HepG2 (cell line): ENCODE data around the gene SPHK1. TPM values are rescaled to one million over a fixed set of nuclear protein-coding genes. Genes with fewer than 3 reads are reported as not detected.
A peak's percentile ranks its signal among the peaks of the same experiment; 100 is the strongest.

ENCODE experiments used
- CBX1 ChIP-seq: IDR thresholded peaks from one replicate; pipeline ENCODE4 v1.6.1; 2016; ENCODE audit warnings: antibody characterized with exemption, low read depth
- ESRRA ChIP-seq: sonication (generic); formaldehyde crosslinking; IDR thresholded peaks from 2 replicates; pipeline ENCODE4 v1.5.1; 2020; ENCODE audit warnings: mild to moderate bottlenecking, low read depth, missing genetic modification reagents
- FOXJ3 ChIP-seq: sonication (generic); formaldehyde crosslinking; IDR thresholded peaks from 2 replicates; pipeline ENCODE4 v1.4.0; 2020; ENCODE audit warnings: missing genetic modification reagents, mild to moderate bottlenecking, borderline replicate concordance
- HES4 ChIP-seq: sonication (generic); formaldehyde crosslinking; IDR thresholded peaks from 2 replicates; pipeline ENCODE4 v1.9.0; 2021; ENCODE audit warnings: mild to moderate bottlenecking, missing genetic modification reagents, borderline replicate concordance
- NKX3-1 ChIP-seq: sonication (generic); formaldehyde crosslinking; IDR thresholded peaks from 2 replicates; pipeline ENCODE4 v1.5.0; 2020; ENCODE audit warnings: missing genetic modification reagents
- PAF1 ChIP-seq: IDR thresholded peaks from 2 replicates; pipeline ENCODE4 v1.6.1; 2016; ENCODE audit warnings: missing genetic modification reagents, missing compliant biosample characterization
- SALL2 ChIP-seq: sonication (generic); formaldehyde crosslinking; IDR thresholded peaks from 2 replicates; pipeline ENCODE4 v1.8.1; 2023; ENCODE audit warnings: mild to moderate bottlenecking, missing genetic modification reagents, inconsistent platforms
- SAP130 ChIP-seq: IDR thresholded peaks from 2 replicates; pipeline ENCODE4 v1.6.1; 2016; ENCODE audit warnings: low read depth
- SATB2 ChIP-seq: sonication (generic); formaldehyde crosslinking; IDR thresholded peaks from 2 replicates; pipeline ENCODE4 v1.5.0; 2020; ENCODE audit warnings: missing genetic modification reagents
- SMAD3 ChIP-seq: sonication (generic); formaldehyde crosslinking; IDR thresholded peaks from 2 replicates; pipeline ENCODE4 v1.4.0; 2020; ENCODE audit warnings: missing genetic modification reagents
- SP5 ChIP-seq: IDR thresholded peaks from 2 replicates; pipeline ENCODE4 v1.6.1; 2016; ENCODE audit warnings: low read depth, borderline replicate concordance
- TCF12 ChIP-seq, 2 experiments: fragments of 450-650 bp in 1 of 2; sonication (generic) in 1 of 2; formaldehyde crosslinking in 1 of 2; IDR thresholded peaks; 2 replicates each; pipeline versions ENCODE4 v1.6.1 to v1.8.0; 2017 to 2022; ENCODE audit warnings: antibody characterized with exemption in 1 of 2, mild to moderate bottlenecking in 1 of 2, missing genetic modification reagents in 1 of 2, moderate library complexity in 1 of 2
- TEAD2 ChIP-seq: sonication (generic); formaldehyde crosslinking; IDR thresholded peaks from 2 replicates; pipeline ENCODE4 v1.9.0; 2021; ENCODE audit warnings: missing genetic modification reagents
- ZFP36L2 ChIP-seq: sonication (generic); formaldehyde crosslinking; IDR thresholded peaks from 2 replicates; pipeline ENCODE4 v1.4.0; 2020; ENCODE audit warnings: missing genetic modification reagents
- ZNF326 ChIP-seq: sonication (generic); formaldehyde crosslinking; IDR thresholded peaks from 2 replicates; pipeline ENCODE4 v1.4.0; 2020; ENCODE audit warnings: missing genetic modification reagents, borderline replicate concordance
- ZNF451 ChIP-seq: sonication (generic); formaldehyde crosslinking; IDR thresholded peaks from 2 replicates; pipeline ENCODE4 v1.5.0; 2020; ENCODE audit warnings: mild to moderate bottlenecking, missing genetic modification reagents
- ZNF468 ChIP-seq: sonication (generic); formaldehyde crosslinking; IDR thresholded peaks from 2 replicates; pipeline ENCODE4 v1.8.0; 2022; ENCODE audit warnings: mild to moderate bottlenecking, moderate library complexity, missing genetic modification reagents
- ZNF660 ChIP-seq: sonication (generic); formaldehyde crosslinking; IDR thresholded peaks from 2 replicates; pipeline ENCODE4 v1.5.1; 2020; ENCODE audit warnings: mild to moderate bottlenecking, low read depth, missing genetic modification reagents, borderline replicate concordance
- ZNF775 ChIP-seq: sonication (generic); formaldehyde crosslinking; IDR thresholded peaks from 2 replicates; pipeline ENCODE4 v1.4.0; 2020; ENCODE audit warnings: missing genetic modification reagents, mild to moderate bottlenecking, moderate library complexity, borderline replicate concordance
- polyA plus RNA-seq, 8 experiments: library from polyadenylated mRNA; depleted of rRNA in 3 of 8; stranded (reverse) in 7 of 8; unstranded in 1 of 8; fragments of >200 nt; fragmentation: Illumina TruSeq in 4 of 8; extraction: Trizol in 4 of 8; gene quantifications; 2 replicates each; pipeline versions ENCODE4 v1.2.1 to v1.2.3, GENCODE V29; 2011 to 2016; ENCODE audit warnings: low read depth in 4 of 8, missing spikeins in 1 of 8, mixed read lengths in 1 of 8; ENCODE audit not compliant: insufficient read depth in 1 of 8
- total RNA-seq, 5 experiments: library from RNA; depleted of rRNA; stranded (reverse); fragments of >200 nt; fragmentation: Illumina TruSeq; extraction: Trizol; gene quantifications; 2 replicates each; pipeline ENCODE4 v1.2.3, GENCODE V29; 2016; ENCODE audit warnings: low read depth in 1 of 5
- TF ChIP-seq, protein P1 (sequence below): IDR thresholded peaks from 2 replicates; pipeline ENCODE4 v1.6.1; 2016; ENCODE audit warnings: missing compliant biosample characterization, missing genetic modification reagents, borderline replicate concordance
- TF ChIP-seq, protein P2 (sequence below): IDR thresholded peaks from 2 replicates; pipeline ENCODE4 v1.6.1; 2016; ENCODE audit warnings: mild to moderate bottlenecking, missing biosample characterization, missing genetic modification reagents
- TF ChIP-seq, protein P3 (sequence below): sonication (generic); formaldehyde crosslinking; IDR thresholded peaks from 2 replicates; pipeline ENCODE4 v1.9.0; 2021; ENCODE audit warnings: missing genetic modification reagents, borderline replicate concordance
- TF ChIP-seq, protein P4 (sequence below): IDR thresholded peaks from 2 replicates; pipeline ENCODE4 v1.6.1; 2012; ENCODE audit warnings: low read depth, low read length, improper control_type of control experiment
- TF ChIP-seq, protein P5 (sequence below): sonication (generic); formaldehyde crosslinking; IDR thresholded peaks from 2 replicates; pipeline ENCODE4 v1.8.0; 2022; ENCODE audit warnings: low read depth, missing genetic modification reagents

The SPHK1 gene
- total and polyA plus RNA-seq, 2 of the 13 experiments (the other 11 are each of a cell fraction or from before 2014, with no cell fraction given), result 129 to 160 TPM

DNA sequence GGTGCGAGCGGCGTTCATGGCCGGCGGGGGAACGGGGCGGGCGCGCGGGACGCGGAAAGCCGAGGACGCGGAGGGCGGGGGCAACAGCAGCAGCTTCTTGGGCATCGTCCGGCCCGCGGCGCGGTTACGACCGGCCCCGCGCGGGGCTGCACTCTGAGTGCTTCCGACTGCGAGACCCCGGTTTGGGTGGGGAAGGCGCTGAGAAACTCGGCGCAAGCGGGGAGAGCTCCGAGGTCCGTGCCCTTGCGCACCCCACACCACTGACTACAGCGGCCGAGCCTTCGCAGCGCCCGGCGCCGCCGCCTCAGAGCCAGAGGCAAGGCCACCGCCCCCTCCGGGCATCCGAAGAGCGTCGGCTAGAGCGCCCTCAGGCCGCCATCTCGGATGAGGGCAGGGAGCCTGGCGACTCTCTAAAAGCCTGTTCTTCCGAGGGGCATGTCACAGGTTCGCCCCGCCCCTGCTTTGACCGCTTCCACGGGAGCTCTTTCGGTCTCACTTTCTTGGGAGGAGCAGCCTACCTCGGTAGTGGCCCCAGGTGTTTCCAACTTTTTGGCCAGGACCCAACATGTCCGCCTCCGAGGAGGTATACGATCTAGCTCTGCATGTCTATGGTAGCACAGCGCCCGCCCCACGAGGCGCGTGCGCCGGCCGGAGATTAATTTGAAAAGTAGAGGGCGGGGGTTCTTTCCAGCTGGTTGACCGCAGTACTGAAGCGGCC is 30.7 kb upstream of the SPHK1 start, which contains the start of gene PRPSAP1 (continued):
- TF ChIP-seq, protein P1, sequence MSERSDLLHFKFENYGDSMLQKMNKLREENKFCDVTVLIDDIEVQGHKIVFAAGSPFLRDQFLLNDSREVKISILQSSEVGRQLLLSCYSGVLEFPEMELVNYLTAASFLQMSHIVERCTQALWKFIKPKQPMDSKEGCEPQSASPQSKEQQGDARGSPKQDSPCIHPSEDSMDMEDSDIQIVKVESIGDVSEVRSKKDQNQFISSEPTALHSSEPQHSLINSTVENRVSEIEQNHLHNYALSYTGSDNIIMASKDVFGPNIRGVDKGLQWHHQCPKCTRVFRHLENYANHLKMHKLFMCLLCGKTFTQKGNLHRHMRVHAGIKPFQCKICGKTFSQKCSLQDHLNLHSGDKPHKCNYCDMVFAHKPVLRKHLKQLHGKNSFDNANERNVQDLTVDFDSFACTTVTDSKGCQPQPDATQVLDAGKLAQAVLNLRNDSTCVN (CRISPR knock-in tag), result peak; percentile 76
- peak; percentile 88; the same call in 1 of the 2 replicates for TF ChIP-seq SMAD3 (CRISPR knock-in tag)
- TF ChIP-seq, protein P2, sequence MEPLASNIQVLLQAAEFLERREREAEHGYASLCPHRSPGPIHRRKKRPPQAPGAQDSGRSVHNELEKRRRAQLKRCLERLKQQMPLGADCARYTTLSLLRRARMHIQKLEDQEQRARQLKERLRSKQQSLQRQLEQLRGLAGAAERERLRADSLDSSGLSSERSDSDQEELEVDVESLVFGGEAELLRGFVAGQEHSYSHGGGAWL (CRISPR knock-in tag), result peak; percentile 93
- TF ChIP-seq TCF12 (IDR thresholded peaks at IDR 0.05), result no peak
- 0 out of 2 replicates have a peak, but pooled peaks have one; percentile 56 for TF ChIP-seq TCF12 (CRISPR knock-in tag; IDR thresholded peaks at IDR 0.05)
- peak; percentile 89 for TF ChIP-seq HES4 (CRISPR knock-in tag)
- TF ChIP-seq, protein P3, sequence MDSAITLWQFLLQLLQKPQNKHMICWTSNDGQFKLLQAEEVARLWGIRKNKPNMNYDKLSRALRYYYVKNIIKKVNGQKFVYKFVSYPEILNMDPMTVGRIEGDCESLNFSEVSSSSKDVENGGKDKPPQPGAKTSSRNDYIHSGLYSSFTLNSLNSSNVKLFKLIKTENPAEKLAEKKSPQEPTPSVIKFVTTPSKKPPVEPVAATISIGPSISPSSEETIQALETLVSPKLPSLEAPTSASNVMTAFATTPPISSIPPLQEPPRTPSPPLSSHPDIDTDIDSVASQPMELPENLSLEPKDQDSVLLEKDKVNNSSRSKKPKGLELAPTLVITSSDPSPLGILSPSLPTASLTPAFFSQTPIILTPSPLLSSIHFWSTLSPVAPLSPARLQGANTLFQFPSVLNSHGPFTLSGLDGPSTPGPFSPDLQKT (CRISPR knock-in tag), result peak; percentile 60; the same call in 1 of the 2 replicates
- no peak for TF ChIP-seq ZNF775 (CRISPR knock-in tag)
- TF ChIP-seq SATB2 (CRISPR knock-in tag), result peak; percentile 90; the same call in 1 of the 2 replicates
- TF ChIP-seq CBX1, result peak; percentile 29
- TF ChIP-seq, protein P4, sequence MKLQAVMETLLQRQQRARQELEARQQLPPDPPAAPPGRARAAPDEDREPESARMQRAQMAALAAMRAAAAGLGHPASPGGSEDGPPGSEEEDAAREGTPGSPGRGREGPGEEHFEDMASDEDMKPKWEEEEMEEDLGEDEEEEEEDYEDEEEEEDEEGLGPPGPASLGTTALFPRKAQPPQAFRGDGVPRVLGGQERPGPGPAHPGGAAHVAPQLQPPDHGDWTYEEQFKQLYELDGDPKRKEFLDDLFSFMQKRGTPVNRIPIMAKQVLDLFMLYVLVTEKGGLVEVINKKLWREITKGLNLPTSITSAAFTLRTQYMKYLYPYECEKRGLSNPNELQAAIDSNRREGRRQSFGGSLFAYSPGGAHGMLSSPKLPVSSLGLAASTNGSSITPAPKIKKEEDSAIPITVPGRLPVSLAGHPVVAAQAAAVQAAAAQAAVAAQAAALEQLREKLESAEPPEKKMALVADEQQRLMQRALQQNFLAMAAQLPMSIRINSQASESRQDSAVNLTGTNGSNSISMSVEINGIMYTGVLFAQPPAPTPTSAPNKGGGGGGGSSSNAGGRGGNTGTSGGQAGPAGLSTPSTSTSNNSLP, result peak; percentile 35
- TF ChIP-seq ESRRA, result peak; percentile 74
- peak; percentile 97 for TF ChIP-seq SAP130 (CRISPR knock-in tag)
- peak; percentile 77; the same call in 1 of the 2 replicates for TF ChIP-seq SP5 (CRISPR knock-in tag)
- peak; percentile 14; the same call in 1 of the 2 replicates for TF ChIP-seq ZNF326 (CRISPR knock-in tag)
- 0 out of 2 replicates have a peak, but pooled peaks have one; percentile 75 for TF ChIP-seq ZNF660 (CRISPR knock-in tag)
- TF ChIP-seq, protein P5, sequence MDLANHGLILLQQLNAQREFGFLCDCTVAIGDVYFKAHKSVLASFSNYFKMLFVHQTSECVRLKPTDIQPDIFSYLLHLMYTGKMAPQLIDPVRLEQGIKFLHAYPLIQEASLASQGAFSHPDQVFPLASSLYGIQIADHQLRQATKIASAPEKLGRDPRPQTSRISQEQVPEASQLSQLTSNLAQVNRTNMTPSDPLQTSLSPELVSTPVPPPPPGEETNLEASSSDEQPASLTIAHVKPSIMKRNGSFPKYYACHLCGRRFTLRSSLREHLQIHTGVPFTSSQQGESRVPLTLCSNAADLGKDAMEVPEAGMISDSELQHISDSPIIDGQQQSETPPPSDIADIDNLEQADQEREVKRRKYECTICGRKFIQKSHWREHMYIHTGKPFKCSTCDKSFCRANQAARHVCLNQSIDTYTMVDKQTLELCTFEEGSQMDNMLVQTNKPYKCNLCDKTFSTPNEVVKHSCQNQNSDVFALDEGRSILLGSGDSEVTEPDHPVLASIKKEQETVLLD, result peak; percentile 71; the same call in 1 of the 2 replicates
- 0 out of 2 replicates have a peak, but pooled peaks have one; percentile 14 for TF ChIP-seq ZNF468 (CRISPR knock-in tag)
- TF ChIP-seq ZFP36L2, result no peak; the same call in 1 of the 2 replicates
- TF ChIP-seq ZNF451, result peak; percentile 35; the same call in 1 of the 2 replicates
- TF ChIP-seq SALL2 (CRISPR knock-in tag), result peak; percentile 98
- TF ChIP-seq TEAD2 (CRISPR knock-in tag), result 0 out of 2 replicates have a peak, but pooled peaks have one; percentile 78
- peak; percentile 89 for TF ChIP-seq NKX3-1
- TF ChIP-seq FOXJ3 (CRISPR knock-in tag), result peak; percentile 89; the same call in 1 of the 2 replicates
- TF ChIP-seq PAF1 (CRISPR knock-in tag), result no peak
